OCI-LY7 (cell line): Measurements from ENCODE around the gene SUCLG1.

Source experiments
- EZH2phosphoT487 ChIP-seq: fragments of 200-600 bp; sonication (generic); IDR thresholded peaks from 2 replicates; pipeline ENCODE4 v1.6.1; 2018; ENCODE audit warnings: low read depth, borderline replicate concordance, mild to moderate bottlenecking, mixed run types, antibody characterized with exemption, low read length, moderate library complexity, mixed read lengths
- TF ChIP-seq, protein P1 (sequence below): fragments of 200-600 bp; sonication (generic); conservative IDR thresholded peaks from 2 replicates; pipeline ENCODE4 v1.5.1; 2014; ENCODE audit warnings: mild to moderate bottlenecking, antibody characterized with exemption, low read length, moderate library complexity, mixed read lengths

DNA sequence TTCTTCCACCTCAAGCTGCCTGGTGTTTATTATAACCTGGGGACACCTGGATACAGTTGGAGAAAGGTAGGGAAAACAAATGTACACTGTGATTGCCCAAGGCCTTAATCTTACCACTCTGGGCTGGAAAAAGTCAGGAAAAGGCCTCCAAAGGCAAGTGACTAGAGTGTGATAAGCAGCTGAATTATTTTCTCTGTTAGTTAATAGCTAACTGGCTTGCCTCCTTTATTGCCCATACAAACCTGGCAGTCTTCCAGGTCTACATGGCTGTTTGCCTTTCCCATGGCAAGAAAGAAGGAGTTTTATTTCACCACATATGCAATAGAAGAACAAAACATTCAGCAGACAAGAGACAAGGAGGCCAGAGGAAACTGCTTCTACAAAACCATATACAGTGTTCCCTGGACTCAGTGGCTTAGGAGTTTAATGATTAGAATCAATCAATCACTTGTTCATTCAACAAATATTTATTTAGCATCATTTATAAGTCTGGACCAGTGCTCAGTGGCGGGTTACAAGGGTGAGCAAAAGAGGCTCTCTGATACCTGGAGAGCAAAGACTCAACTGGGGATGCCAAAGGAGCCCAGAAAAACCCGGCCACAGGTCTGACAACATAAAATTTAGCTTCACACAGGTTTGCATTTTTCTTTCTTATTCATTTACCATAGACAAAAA is 27.5 kb upstream of the SUCLG1 start:
- TF ChIP-seq, protein P1, sequence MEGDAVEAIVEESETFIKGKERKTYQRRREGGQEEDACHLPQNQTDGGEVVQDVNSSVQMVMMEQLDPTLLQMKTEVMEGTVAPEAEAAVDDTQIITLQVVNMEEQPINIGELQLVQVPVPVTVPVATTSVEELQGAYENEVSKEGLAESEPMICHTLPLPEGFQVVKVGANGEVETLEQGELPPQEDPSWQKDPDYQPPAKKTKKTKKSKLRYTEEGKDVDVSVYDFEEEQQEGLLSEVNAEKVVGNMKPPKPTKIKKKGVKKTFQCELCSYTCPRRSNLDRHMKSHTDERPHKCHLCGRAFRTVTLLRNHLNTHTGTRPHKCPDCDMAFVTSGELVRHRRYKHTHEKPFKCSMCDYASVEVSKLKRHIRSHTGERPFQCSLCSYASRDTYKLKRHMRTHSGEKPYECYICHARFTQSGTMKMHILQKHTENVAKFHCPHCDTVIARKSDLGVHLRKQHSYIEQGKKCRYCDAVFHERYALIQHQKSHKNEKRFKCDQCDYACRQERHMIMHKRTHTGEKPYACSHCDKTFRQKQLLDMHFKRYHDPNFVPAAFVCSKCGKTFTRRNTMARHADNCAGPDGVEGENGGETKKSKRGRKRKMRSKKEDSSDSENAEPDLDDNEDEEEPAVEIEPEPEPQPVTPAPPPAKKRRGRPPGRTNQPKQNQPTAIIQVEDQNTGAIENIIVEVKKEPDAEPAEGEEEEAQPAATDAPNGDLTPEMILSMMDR: no peak
- no peak for TF ChIP-seq EZH2phosphoT487
